ENCODE results near the gene ABLIM2. TPM values are rescaled to one million over a fixed set of nuclear protein-coding genes. Genes with fewer than 3 reads are reported as not detected.
A peak's percentile ranks its signal among the peaks of the same experiment; 100 is the strongest.

Gene ABLIM2
- total and polyA plus RNA-seq, 2 of the 13 experiments (the other 11 are each of a cell fraction or from before 2014, with no cell fraction given), result 0.20 to 0.37 TPM

GRCh38 chr4:8095956-8096689, 62.5 kb downstream of the ABLIM2 start:
- Histone ChIP-seq H3K9me3 (ENCODE audit: low read length) (peaks cover 13% of the 10 kb centered on the region), H3K4me2 (ENCODE audit: low read depth, low read length) (no peak overlapping the region), H3K79me2 (ENCODE audit: insufficient read depth, low read length) (no peaks in the 10 kb centered on the region), H3K36me3 (replicated peaks in 1 of 2; ENCODE audit: control insufficient read depth in 1 of 2, insufficient read depth in 2 of 2, low read length in 2 of 2) (no peaks in the 10 kb centered on the region), H4K20me1 (ENCODE audit: insufficient read depth, low read length) (no peaks in the 10 kb centered on the region), H3K27ac (ENCODE audit: extremely low read length, insufficient read depth, low read length) (no peak overlapping the region), H2AFZ (ENCODE audit: low read length) (no peak overlapping the region), H3K27me3 (ENCODE audit: control insufficient read depth in 1 of 2, insufficient read depth in 2 of 2, low read length in 2 of 2) (peaks cover under 1 to 4% of the 10 kb centered on the region in 2 experiments; a peak in 2 of 5 replicates), H3K9ac (ENCODE audit: insufficient read depth, low read depth, low read length) (no peak overlapping the region), H3K4me1 (ENCODE audit: insufficient read depth, low read length) (no peaks in the 10 kb centered on the region; the same call in 1 of the 2 replicates), H3K4me3 (replicated peaks in 1 of 3; ENCODE audit: insufficient read depth in 1 of 3, low read depth in 2 of 3, low read length in 3 of 3) (no peak overlapping the region)
- intact Hi-C loops (cut with micrococcal nuclease; ENCODE audit: unreplicated experiment) (no loop called here), in situ Hi-C loops (cut with HindIII; ENCODE audit: extremely low pct_ligation_motif_present, low pct_unique_long_range_greater_than_20kb) (no loop called here)
- DNase-seq (ENCODE audit: low spot score) (no peak), FAIRE-seq (no peak), ATAC-seq (no peak)
- ChIA-PET CTCF (ENCODE audit: low intra/inter-chr PET ratio, low total read pairs) (no interaction called here), POLR2A (no interaction called here)
- WGBS (ENCODE audit: low lambda C conversion rate), result 48% methylated on average over 21 of the region's 21 CpGs
- no peak for TF ChIP-seq ETV6 (CRISPR knock-in tag; conservative IDR thresholded peaks at IDR 0.05)
- TF ChIP-seq CREB1 (IDR thresholded peaks at IDR 0.05), result peak; percentile 39; the same call in 1 of the 2 replicates
- TF ChIP-seq CREB1 (CRISPR knock-in tag; IDR thresholded peaks at IDR 0.05), result no peak
- BruUV-seq (replicated peaks), result no TSS peak

GRCh38 chr4:8093587-8094274, 64.9 kb downstream of the ABLIM2 start:
- Histone ChIP-seq H3K4me2 (ENCODE audit: low read depth, low read length) (no peak overlapping the region), H3K9me3 (ENCODE audit: low read length) (peaks cover 13% of the 10 kb centered on the region), H3K27ac (ENCODE audit: extremely low read length, insufficient read depth, low read length) (no peak overlapping the region), H3K27me3 (ENCODE audit: control insufficient read depth in 1 of 2, insufficient read depth in 2 of 2, low read length in 2 of 2) (peaks cover 0 to 4% of the 10 kb centered on the region in 2 experiments; a peak in 2 of 5 replicates), H3K36me3 (replicated peaks in 1 of 2; ENCODE audit: control insufficient read depth in 1 of 2, insufficient read depth in 2 of 2, low read length in 2 of 2) (no peaks in the 10 kb centered on the region), H3K4me3 (replicated peaks in 1 of 3; ENCODE audit: insufficient read depth in 1 of 3, low read depth in 2 of 3, low read length in 3 of 3) (no peak overlapping the region), H4K20me1 (ENCODE audit: insufficient read depth, low read length) (no peaks in the 10 kb centered on the region), H3K9ac (ENCODE audit: insufficient read depth, low read depth, low read length) (no peak overlapping the region), H3K4me1 (ENCODE audit: insufficient read depth, low read length) (no peaks in the 10 kb centered on the region), H2AFZ (ENCODE audit: low read length) (no peak overlapping the region), H3K79me2 (ENCODE audit: insufficient read depth, low read length) (no peaks in the 10 kb centered on the region)
- FAIRE-seq (no peak), ATAC-seq (no peak), DNase-seq (ENCODE audit: low spot score) (no peak)
- BruUV-seq (replicated peaks), result no TSS peak
- WGBS (ENCODE audit: low lambda C conversion rate), result 16% methylated on average over 2 of the region's 2 CpGs
- intact Hi-C loops (cut with micrococcal nuclease; ENCODE audit: unreplicated experiment), result no loop called here
- in situ Hi-C loops (cut with HindIII; ENCODE audit: extremely low pct_ligation_motif_present, low pct_unique_long_range_greater_than_20kb), result no loop called here
- POLR2A ChIA-PET, result no interaction called here
- TF ChIP-seq ZNF317 (CRISPR knock-in tag; IDR thresholded peaks at IDR 0.05) (peak; percentile 96), SKI (IDR thresholded peaks at IDR 0.05; ENCODE audit: partially characterized antibody) (no peak), PRMT3 (CRISPR knock-in tag; IDR thresholded peaks at IDR 0.05; ENCODE audit: borderline replicate concordance, low read depth) (no peak), FOXP4 (CRISPR knock-in tag; IDR thresholded peaks at IDR 0.05) (no peak), IRF9 (CRISPR knock-in tag; IDR thresholded peaks at IDR 0.05; ENCODE audit: borderline replicate concordance) (no peak)
- CTCF ChIA-PET (ENCODE audit: low intra/inter-chr PET ratio, low total read pairs), result no interaction called here

All from HepG2 (cell line).